Epithelial cell of proximal tubule (primary cell): ENCODE data around the gene GET4. TPM values are rescaled to one million over a fixed set of nuclear protein-coding genes. Genes with fewer than 3 reads are reported as not detected.

Experiments used
- DNase-seq: peaks from one replicate; pipeline ENCODE4 v3.0.0-alpha.2; 2011; ENCODE audit warnings: low read depth
- H3K4me3 ChIP-seq: 2 replicates; pipeline ENCODE4 v1.5.1; 2011; ENCODE audit warnings: low read depth, mild to moderate bottlenecking, low read length
- CTCF ChIP-seq: conservative IDR thresholded peaks from 2 replicates; pipeline ENCODE4 v1.5.1; 2012; ENCODE audit warnings: low read depth, mild to moderate bottlenecking, low read length
- total RNA-seq: library from RNA; depleted of rRNA; stranded (reverse); fragments of >200 nt; gene quantifications from 2 replicates; pipeline ENCODE4 v1.2.3, GENCODE V29; 2015

The GET4 gene
- total RNA-seq, 1 donor from 2014 or later, result 32.6 TPM

GRCh38 chr7:833601-834258, 42.6 kb upstream of the GET4 start:
- no peak for TF ChIP-seq CTCF
- no peak overlapping the region for H3K4me3 ChIP-seq
- no peak for DNase-seq

- TF ChIP-seq CTCF, result no peak
- H3K4me3 ChIP-seq, result no peak overlapping the region
- no peak for DNase-seq
These were observed 42.1 kb upstream of the GET4 start for GRCh38 chr7:834277-834676.

GRCh38 chr7:835021-835420, 41.3 kb upstream of the GET4 start:
- no peak for TF ChIP-seq CTCF
- H3K4me3 ChIP-seq, result no peak overlapping the region
- DNase-seq, result no peak

GRCh38 chr7:835485-836401, 40.6 kb upstream of the GET4 start:
- no peak for DNase-seq
- no peak overlapping the region for H3K4me3 ChIP-seq
- no peak for TF ChIP-seq CTCF

- TF ChIP-seq CTCF, result peak; percentile 65
- H3K4me3 ChIP-seq, result no peak overlapping the region
- no peak for DNase-seq
These were observed 39.9 kb upstream of the GET4 start for GRCh38 chr7:836429-836828.

- no peak for TF ChIP-seq CTCF
- no peak overlapping the region for H3K4me3 ChIP-seq
- no peak for DNase-seq
These were observed 39.4 kb upstream of the GET4 start for GRCh38 chr7:837001-837400.
